Duodenal mucosa (tissue), 2 donors: ENCODE measurements around the gene ENTPD7.
"Not testable (repeated sequence)": the region's sequence is repeated elsewhere in the genome, so short reads cannot be mapped to it uniquely, and the experiment has no call there.

Source experiments
- H3K27ac ChIP-seq: one replicate; pipeline ENCODE4 v1.7.0; 2013; ENCODE audit warnings: low read depth, low read length
- H3K27me3 ChIP-seq, 2 donors: one replicate each; pipeline ENCODE4 v1.7.0; 2013; ENCODE audit warnings: low read length in 2 of 2, control low read depth in 1 of 2; ENCODE audit not compliant: insufficient read depth in 2 of 2, control insufficient read depth in 1 of 2
- H3K36me3 ChIP-seq, 2 donors: one replicate each; pipeline ENCODE4 v1.7.0; 2013; ENCODE audit warnings: low read length in 2 of 2, control low read depth in 1 of 2; ENCODE audit not compliant: insufficient read depth in 2 of 2, control insufficient read depth in 1 of 2
- H3K4me1 ChIP-seq, 2 donors: one replicate each; pipeline ENCODE4 v1.7.0; 2013; ENCODE audit warnings: low read length in 2 of 2, control low read depth in 1 of 2; ENCODE audit not compliant: insufficient read depth in 2 of 2, control insufficient read depth in 1 of 2
- H3K4me3 ChIP-seq, 2 donors: one replicate each; pipeline ENCODE4 v1.7.0; 2013; ENCODE audit warnings: low read length in 2 of 2, low read depth in 1 of 2
- H3K9ac ChIP-seq, 2 donors: one replicate each; pipeline ENCODE4 v1.7.0; 2013; ENCODE audit warnings: low read length in 2 of 2, low read depth in 1 of 2
- H3K9me3 ChIP-seq, 2 donors: one replicate each; pipeline ENCODE4 v1.7.0; 2013; ENCODE audit warnings: low read length in 2 of 2, control low read depth in 1 of 2; ENCODE audit not compliant: control insufficient read depth in 1 of 2

The ENTPD7 gene

DNA sequence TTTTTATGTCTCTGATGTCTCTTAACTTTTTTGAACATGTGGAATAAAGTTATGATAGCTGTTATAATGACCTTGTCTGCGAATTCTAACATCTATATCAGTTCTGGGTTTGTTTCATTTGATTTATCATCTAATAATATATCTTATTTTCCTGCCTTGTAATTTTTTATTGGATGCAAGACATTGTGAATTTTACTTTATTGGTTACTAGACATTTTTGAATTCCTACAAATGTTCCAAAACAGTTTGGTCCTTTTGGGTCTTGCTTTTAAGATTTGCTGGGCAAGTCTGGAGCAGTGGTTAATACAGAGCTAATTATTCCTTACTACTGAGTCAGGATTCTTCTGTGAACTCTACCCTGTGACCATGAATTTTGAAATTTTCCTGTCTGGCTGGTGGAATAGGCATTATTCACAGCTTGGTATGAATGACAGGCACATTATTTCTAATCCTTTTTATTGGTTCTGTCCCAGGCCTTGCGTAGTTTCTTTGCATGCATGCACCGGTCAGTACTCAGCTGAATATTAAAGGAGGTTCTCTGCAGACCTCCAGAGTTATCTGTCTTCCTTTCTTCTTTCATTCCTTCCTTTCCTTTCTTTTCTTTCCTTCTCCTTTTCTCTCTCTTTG is 81.7 kb downstream of the ENTPD7 start:
- H3K9ac ChIP-seq, result no peak overlapping the region
- H3K27ac ChIP-seq, result no peak overlapping the region
- peaks cover 0 to 3% of the 10 kb centered on the region in 2 donors for H3K4me1 ChIP-seq
- H3K36me3 ChIP-seq, result peaks cover 44 to 80% of the 10 kb centered on the region in 2 donors
- H3K4me3 ChIP-seq, result no peak overlapping the region
- peaks cover 0 to 13% of the 10 kb centered on the region in 2 donors for H3K9me3 ChIP-seq
- H3K27me3 ChIP-seq, result no peaks in the 10 kb centered on the region

DNA sequence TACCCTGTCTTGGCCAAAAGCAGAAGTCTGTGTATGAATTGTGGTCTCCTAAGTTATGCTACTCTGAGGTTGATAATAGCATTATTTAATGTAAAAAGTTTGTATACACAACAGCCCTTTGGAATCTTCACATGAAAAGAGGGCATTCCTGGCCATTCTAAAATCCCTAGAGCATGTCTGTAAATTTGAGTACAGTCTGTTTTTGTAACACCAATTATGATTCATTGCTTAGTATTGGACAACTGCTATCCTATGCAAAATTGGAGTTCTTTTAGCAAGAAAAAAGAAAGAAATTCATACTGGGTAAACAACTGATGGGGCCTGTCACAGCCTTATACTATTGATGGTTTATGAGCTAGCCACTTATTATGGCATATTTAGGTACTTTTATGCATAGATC is 82.9 kb downstream of the ENTPD7 start:
- Histone ChIP-seq H3K9me3 (peaks cover 0 to 13% of the 10 kb centered on the region in 2 donors), H3K36me3 (peaks cover 49 to 77% of the 10 kb centered on the region in 2 donors), H3K9ac (no peak overlapping the region), H3K27ac (no peak overlapping the region), H3K4me1 (peaks cover 0 to 3% of the 10 kb centered on the region in 2 donors), H3K4me3 (no peak overlapping the region), H3K27me3 (no peaks in the 10 kb centered on the region)

- Histone ChIP-seq H3K27ac (no peak overlapping the region), H3K9me3 (peaks cover 0 to 13% of the 10 kb centered on the region in 2 donors), H3K4me3 (no peak overlapping the region), H3K4me1 (peaks cover 0 to 3% of the 10 kb centered on the region in 2 donors), H3K36me3 (peaks cover 49 to 77% of the 10 kb centered on the region in 2 donors), H3K9ac (no peak overlapping the region), H3K27me3 (no peaks in the 10 kb centered on the region)
Measured at GRCh38 chr10:99742701-99743100, 83.4 kb downstream of the ENTPD7 start.

- peaks cover 0 to 13% of the 10 kb centered on the region in 2 donors for H3K9me3 ChIP-seq
- no peaks in the 10 kb centered on the region for H3K27me3 ChIP-seq
- H3K27ac ChIP-seq, result no peak overlapping the region
- peaks cover 0 to 3% of the 10 kb centered on the region in 2 donors for H3K4me1 ChIP-seq
- no peak overlapping the region for H3K4me3 ChIP-seq
- peaks cover 49 to 87% of the 10 kb centered on the region in 2 donors for H3K36me3 ChIP-seq
- H3K9ac ChIP-seq, result no peak overlapping the region
Measured at GRCh38 chr10:99743841-99744240, 84.5 kb downstream of the ENTPD7 start.

- H3K4me3 ChIP-seq, H3K27ac ChIP-seq, H3K27me3 ChIP-seq, H3K9me3 ChIP-seq, H3K4me1 ChIP-seq, H3K9ac ChIP-seq: not testable (repeated sequence)
- peaks cover 33 to 75% of the 10 kb centered on the region in 2 donors for H3K36me3 ChIP-seq
Measured at GRCh38 chr10:99746166-99746565, 86.9 kb downstream of the ENTPD7 start.

GRCh38 chr10:99748823-99749451 is 89.6 kb downstream of the ENTPD7 start:
- H3K4me1 ChIP-seq, result no peaks in the 10 kb centered on the region
- peaks cover 26 to 56% of the 10 kb centered on the region in 2 donors for H3K36me3 ChIP-seq
- H3K27me3 ChIP-seq, result no peaks in the 10 kb centered on the region
- no peak overlapping the region for H3K9ac ChIP-seq
- H3K9me3 ChIP-seq, result no peaks in the 10 kb centered on the region
- no peak overlapping the region for H3K4me3 ChIP-seq
- no peak overlapping the region for H3K27ac ChIP-seq

- no peak overlapping the region for H3K9ac ChIP-seq
- no peaks in the 10 kb centered on the region for H3K9me3 ChIP-seq
- H3K27me3 ChIP-seq, result no peaks in the 10 kb centered on the region
- no peak overlapping the region for H3K27ac ChIP-seq
- H3K4me1 ChIP-seq, result peaks cover 0 to 5% of the 10 kb centered on the region in 2 donors
- H3K4me3 ChIP-seq, result no peak overlapping the region
- peaks cover 24 to 56% of the 10 kb centered on the region in 2 donors for H3K36me3 ChIP-seq
Measured at GRCh38 chr10:99750641-99751040, 91.3 kb downstream of the ENTPD7 start.

DNA sequence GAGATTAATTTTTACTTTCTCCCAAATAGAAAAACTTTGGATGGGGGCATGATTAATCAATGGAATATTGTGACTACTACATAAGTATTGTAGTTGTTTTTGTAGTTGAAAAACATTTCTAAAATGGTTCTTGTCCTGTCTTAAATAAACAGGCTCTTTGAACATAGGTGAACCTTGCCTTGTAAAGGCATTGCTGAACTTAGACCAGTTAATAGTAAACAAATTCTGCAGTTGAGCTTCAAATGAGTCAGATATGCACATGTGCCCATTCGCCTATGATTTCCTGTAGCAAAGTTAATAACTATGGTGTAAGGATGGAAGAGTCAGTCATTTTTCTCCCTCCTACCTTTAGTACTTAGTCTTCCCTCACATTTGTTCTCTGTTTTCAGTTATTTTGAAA is 95.4 kb downstream of the ENTPD7 start:
- Histone ChIP-seq H3K36me3 (peaks cover 25 to 55% of the 10 kb centered on the region in 2 donors), H3K27ac (no peak overlapping the region), H3K4me3 (no peak overlapping the region), H3K27me3 (no peaks in the 10 kb centered on the region), H3K4me1 (peaks cover 0 to 5% of the 10 kb centered on the region in 2 donors), H3K9me3 (no peaks in the 10 kb centered on the region), H3K9ac (no peak overlapping the region)
